Psoas muscle (tissue), 8 donors: ENCODE data around the gene BNC2. TPM values are rescaled to one million over a fixed set of nuclear protein-coding genes. Genes with fewer than 3 reads are reported as not detected.
"Not testable (repeated sequence)": the region's sequence is repeated elsewhere in the genome, so short reads cannot be mapped to it uniquely, and the experiment has no call there.

Experiments
- ATAC-seq, 4 donors: fragments of 200-7000 bp; cut with Tn5 transposase; one replicate each; pipeline ENCODE4 v1.9.1; 2020; ENCODE audit warnings: moderate library complexity in 3 of 4, mild to moderate bottlenecking in 2 of 4
- DNase-seq, 2 donors: peaks; one replicate each; pipeline ENCODE4 v3.0.0-alpha.2; 2020
- H3K27ac ChIP-seq: fragments of 200-600 bp; one replicate; pipeline ENCODE4 v1.8.0; 2022
- H3K27me3 ChIP-seq, 3 donors: fragments of 200-600 bp in 1 of 3; one replicate each; pipeline versions ENCODE4 v1.6.1 to v1.8.0; 2013 to 2022; ENCODE audit warnings: low read length in 2 of 3, mild to moderate bottlenecking in 2 of 3, moderate library complexity in 1 of 3; ENCODE audit not compliant: insufficient read depth in 3 of 3
- H3K36me3 ChIP-seq, 2 donors: fragments of 200-600 bp in 1 of 2; one replicate each; pipeline versions ENCODE4 v1.6.1 to v1.8.0; 2013 to 2022; ENCODE audit warnings: low read depth in 1 of 2, mild to moderate bottlenecking in 1 of 2, moderate library complexity in 1 of 2; ENCODE audit not compliant: insufficient read depth in 1 of 2
- H3K4me1 ChIP-seq: fragments of 200-600 bp; one replicate; pipeline ENCODE4 v1.8.0; 2022
- H3K4me3 ChIP-seq: fragments of 200-600 bp; one replicate; pipeline ENCODE4 v1.8.0; 2022; ENCODE audit warnings: mild to moderate bottlenecking
- H3K9me3 ChIP-seq: fragments of 200-600 bp; one replicate; pipeline ENCODE4 v1.8.0; 2022
- CTCF ChIP-seq: fragments of 200-600 bp; IDR thresholded peaks from one replicate; pipeline ENCODE4 v1.8.0; 2022; ENCODE audit warnings: antibody characterized with exemption
- WGBS, 3 donors: extraction: QIAGEN DNeasy Blood & Tissue Kit; methylation state at CpG; one replicate each; pipeline versions ENCODE4 v1.1.6 to v1.1.7; 2013; 5-methylcytosine and 5-hydroxymethylcytosine counted together
- intact Hi-C, 2 donors: fragments of 100-400 bp; cut with DNase I; formaldehyde crosslinking; loops; one replicate each; pipeline versions ENCODE4 v1.11.0 to v1.14.2; 2022
- polyA plus RNA-seq, 3 donors: library from polyadenylated mRNA; stranded (reverse); fragments of 200-250 nt; gene quantifications; one replicate each; pipeline ENCODE4 v1.2.3, GENCODE V29; 2013
- total RNA-seq, 4 donors: library from RNA; stranded (reverse); fragmentation: NEBNext Ultra II Directional in 2 of 4; extraction: Animal tissue kit (Norgen Biotek cat#: 25700) in 2 of 4; gene quantifications; one replicate each; pipeline versions ENCODE4 v1.2.1 to v1.2.4, GENCODE V29; 2021 to 2023
- donor health status: healthy with polysubstance abuse.
- donor health status: DM: no; HTN: no; CAD: no; lungs with moderate emphysema.
- donor health status: Bipolar disorder and iron deficiency.
- donor health status: healthy.
- donor health status: DM: yes; HTN: yes; CAD: no.
- donor health status: DM: no; HTN: no; CAD: no.
- donor health status: DM: no; HTN: no; CAD: no.
- donor health status: DM: yes; HTN: yes; CAD: no.

The BNC2 gene
- total and polyA plus RNA-seq, 7 donors, result 1.3 to 168 (median 44.1) TPM

- no peaks in the 10 kb centered on the region for H3K36me3 ChIP-seq
- WGBS, 3 donors, result 74 to 90% (median 80%) methylated on average over 1 of the region's 1 CpG
Observed at GRCh38 chr9:16542290-16542689, 328.2 kb downstream of the BNC2 start.

GRCh38 chr9:16540743-16541613 lies 329.5 kb downstream of the BNC2 start:
- ATAC-seq, result no peak
- H3K9me3 ChIP-seq, result no peaks in the 10 kb centered on the region
- no peak for DNase-seq
- H3K36me3 ChIP-seq, result no peaks in the 10 kb centered on the region
- H3K4me3 ChIP-seq, result no peak overlapping the region
- intact Hi-C loops, result no loop called here
- no peak for TF ChIP-seq CTCF
- no peak overlapping the region for H3K27ac ChIP-seq
- peaks cover 3% of the 10 kb centered on the region for H3K4me1 ChIP-seq
- H3K27me3 ChIP-seq, result no peaks in the 10 kb centered on the region
- 40 to 51% (median 41%) methylated on average over 7 of the region's 7 CpGs for WGBS, 3 donors

More at GRCh38 chr9:16542290-16542689, 328.2 kb downstream of the BNC2 start:
- Histone ChIP-seq H3K4me3 (no peak overlapping the region), H3K27me3 (no peaks in the 10 kb centered on the region), H3K9me3 (no peaks in the 10 kb centered on the region), H3K27ac (no peak overlapping the region), H3K4me1 (peaks cover 3% of the 10 kb centered on the region)
- ATAC-seq (no peak), DNase-seq (no peak)
- intact Hi-C loops, result no loop called here
- no peak for TF ChIP-seq CTCF

- H3K27ac ChIP-seq, H3K4me1 ChIP-seq, intact Hi-C loops, H3K36me3 ChIP-seq, H3K9me3 ChIP-seq, H3K4me3 ChIP-seq, DNase-seq, H3K27me3 ChIP-seq, ATAC-seq: not testable (repeated sequence)
- 93 to 100% methylated on average over 1 of the region's 1 CpG; no CpG with 5 or more reads in 1 of the 3 donors for whole genome bisulfite sequencing, 3 donors
Observed at GRCh38 chr9:16539626-16540025, 330.8 kb downstream of the BNC2 start.

- no peak overlapping the region for H3K27ac ChIP-seq
- H3K27me3 ChIP-seq, result no peaks in the 10 kb centered on the region
- no peak overlapping the region for H3K4me3 ChIP-seq
- ATAC-seq, result peak in 1 of 4 donors; percentile 23
- no peaks in the 10 kb centered on the region for H3K36me3 ChIP-seq
- WGBS, 3 donors, result 76 to 88% (median 80%) methylated on average over 1 of the region's 1 CpG
- no peaks in the 10 kb centered on the region for H3K9me3 ChIP-seq
- no peak for TF ChIP-seq CTCF
- intact Hi-C loops, result no loop called here
- no peak for DNase-seq
- peaks cover 10% of the 10 kb centered on the region for H3K4me1 ChIP-seq
Observed at GRCh38 chr9:16535555-16535954, 334.9 kb downstream of the BNC2 start.

- H3K9me3 ChIP-seq, result no peaks in the 10 kb centered on the region
- peak in 1 of 4 donors; percentile 45 for ATAC-seq
- DNase-seq, result no peak
- H3K27me3 ChIP-seq, result no peaks in the 10 kb centered on the region
- intact Hi-C loops, result loop anchor here in 1 of 2 donors (5.0 kb wide), 1 partner anchor 196 kb away; no protein-coding TSS in a partner anchor
- TF ChIP-seq CTCF, result no peak
- H3K27ac ChIP-seq, result peak overlapping the region; percentile 70
- H3K4me3 ChIP-seq, result no peak overlapping the region
- 85 to 90% (median 87%) methylated on average over 2 of the region's 2 CpGs for WGBS, 3 donors
- no peaks in the 10 kb centered on the region for H3K36me3 ChIP-seq
- H3K4me1 ChIP-seq, result peaks cover 10% of the 10 kb centered on the region
Observed at GRCh38 chr9:16532681-16533450, 337.6 kb downstream of the BNC2 start.
